K562 (cell line): ENCODE results near the gene ALDH6A1. TPM values are rescaled to one million over a fixed set of nuclear protein-coding genes. Genes with fewer than 3 reads are reported as not detected.

Source experiments
- ESRRA ChIP-seq: fragments of 450-650 bp; IDR thresholded peaks from 2 replicates; pipeline ENCODE4 v1.6.1; 2014; ENCODE audit warnings: low read depth, mild to moderate bottlenecking, moderate library complexity, borderline replicate concordance
- ZNF121 ChIP-seq: sonication (generic); formaldehyde crosslinking; conservative IDR thresholded peaks from 2 replicates; pipeline ENCODE4 v1.8.0; 2022; ENCODE audit warnings: missing genetic modification reagents
- polyA plus RNA-seq, 8 experiments: library from polyadenylated mRNA; depleted of rRNA in 4 of 8; stranded (reverse) in 5 of 8; unstranded in 3 of 8; fragments of >200 nt; fragmentation: Nextera tagmentation in 2 of 8; fragmentation: Illumina TruSeq in 1 of 8; extraction: Ambion mirVana in 2 of 8; extraction: Trizol in 1 of 8; gene quantifications; 2 replicates each; pipeline versions ENCODE4 v1.2.1 to v1.2.3, GENCODE V29; 2011 to 2014; ENCODE audit warnings: inconsistent platforms in 1 of 8, missing spikeins in 1 of 8
- total RNA-seq, 7 experiments: library from RNA; depleted of rRNA in 6 of 7; stranded (reverse); fragments of >200 nt in 6 of 7; fragmentation: Illumina TruSeq in 2 of 7; extraction: Trizol in 2 of 7; gene quantifications; 2 replicates each; pipeline versions ENCODE4 v1.2.1 to v1.2.3, GENCODE V29; 2011 to 2021; ENCODE audit warnings: low replicate concordance in 1 of 7
- TF ChIP-seq, protein P1 (sequence below): sonication (generic); formaldehyde crosslinking; IDR thresholded peaks from 2 replicates; pipeline ENCODE4 v1.8.0; 2023; ENCODE audit warnings: missing genetic modification reagents, mild to moderate bottlenecking, borderline replicate concordance
- TF ChIP-seq, protein P2 (sequence below): sonication (generic); formaldehyde crosslinking; IDR thresholded peaks from 2 replicates; pipeline ENCODE4 v1.8.0; 2023; ENCODE audit warnings: mild to moderate bottlenecking, missing genetic modification reagents

Gene ALDH6A1
- total and polyA plus RNA-seq, 9 of the 15 experiments (the other 6 are each of a cell fraction or from before 2014, with no cell fraction given), result 3.1 to 11.5 (median 4.6) TPM

DNA sequence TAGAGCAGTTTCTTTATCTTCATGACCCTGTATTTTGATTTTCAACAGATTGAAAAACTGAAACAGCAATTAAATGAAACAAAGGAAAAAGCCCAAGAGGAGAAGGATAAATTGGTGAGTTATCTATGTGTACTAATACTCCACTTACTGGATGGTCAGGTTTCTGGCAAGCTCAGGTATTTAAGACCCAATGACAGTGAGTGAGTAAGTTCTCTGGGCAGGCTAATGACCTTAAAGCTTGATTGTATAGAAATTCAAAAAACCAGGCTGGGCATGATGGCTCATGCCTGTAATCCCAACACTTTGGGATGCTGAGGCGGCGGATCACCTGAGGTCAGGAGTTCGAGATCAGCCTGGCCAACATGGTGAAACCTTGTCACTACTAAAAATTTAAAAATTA is 55.1 kb downstream of the ALDH6A1 start (continued):
- TF ChIP-seq, protein P1, sequence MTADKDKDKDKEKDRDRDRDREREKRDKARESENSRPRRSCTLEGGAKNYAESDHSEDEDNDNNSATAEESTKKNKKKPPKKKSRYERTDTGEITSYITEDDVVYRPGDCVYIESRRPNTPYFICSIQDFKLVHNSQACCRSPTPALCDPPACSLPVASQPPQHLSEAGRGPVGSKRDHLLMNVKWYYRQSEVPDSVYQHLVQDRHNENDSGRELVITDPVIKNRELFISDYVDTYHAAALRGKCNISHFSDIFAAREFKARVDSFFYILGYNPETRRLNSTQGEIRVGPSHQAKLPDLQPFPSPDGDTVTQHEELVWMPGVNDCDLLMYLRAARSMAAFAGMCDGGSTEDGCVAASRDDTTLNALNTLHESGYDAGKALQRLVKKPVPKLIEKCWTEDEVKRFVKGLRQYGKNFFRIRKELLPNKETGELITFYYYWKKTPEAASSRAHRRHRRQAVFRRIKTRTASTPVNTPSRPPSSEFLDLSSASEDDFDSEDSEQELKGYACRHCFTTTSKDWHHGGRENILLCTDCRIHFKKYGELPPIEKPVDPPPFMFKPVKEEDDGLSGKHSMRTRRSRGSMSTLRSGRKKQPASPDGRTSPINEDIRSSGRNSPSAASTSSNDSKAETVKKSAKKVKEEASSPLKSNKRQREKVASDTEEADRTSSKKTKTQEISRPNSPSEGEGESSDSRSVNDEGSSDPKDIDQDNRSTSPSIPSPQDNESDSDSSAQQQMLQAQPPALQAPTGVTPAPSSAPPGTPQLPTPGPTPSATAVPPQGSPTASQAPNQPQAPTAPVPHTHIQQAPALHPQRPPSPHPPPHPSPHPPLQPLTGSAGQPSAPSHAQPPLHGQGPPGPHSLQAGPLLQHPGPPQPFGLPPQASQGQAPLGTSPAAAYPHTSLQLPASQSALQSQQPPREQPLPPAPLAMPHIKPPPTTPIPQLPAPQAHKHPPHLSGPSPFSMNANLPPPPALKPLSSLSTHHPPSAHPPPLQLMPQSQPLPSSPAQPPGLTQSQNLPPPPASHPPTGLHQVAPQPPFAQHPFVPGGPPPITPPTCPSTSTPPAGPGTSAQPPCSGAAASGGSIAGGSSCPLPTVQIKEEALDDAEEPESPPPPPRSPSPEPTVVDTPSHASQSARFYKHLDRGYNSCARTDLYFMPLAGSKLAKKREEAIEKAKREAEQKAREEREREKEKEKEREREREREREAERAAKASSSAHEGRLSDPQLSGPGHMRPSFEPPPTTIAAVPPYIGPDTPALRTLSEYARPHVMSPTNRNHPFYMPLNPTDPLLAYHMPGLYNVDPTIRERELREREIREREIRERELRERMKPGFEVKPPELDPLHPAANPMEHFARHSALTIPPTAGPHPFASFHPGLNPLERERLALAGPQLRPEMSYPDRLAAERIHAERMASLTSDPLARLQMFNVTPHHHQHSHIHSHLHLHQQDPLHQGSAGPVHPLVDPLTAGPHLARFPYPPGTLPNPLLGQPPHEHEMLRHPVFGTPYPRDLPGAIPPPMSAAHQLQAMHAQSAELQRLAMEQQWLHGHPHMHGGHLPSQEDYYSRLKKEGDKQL, result no peak
- TF ChIP-seq ZNF121 (CRISPR knock-in tag) (no peak), ESRRA (no peak)
- TF ChIP-seq, protein P2, sequence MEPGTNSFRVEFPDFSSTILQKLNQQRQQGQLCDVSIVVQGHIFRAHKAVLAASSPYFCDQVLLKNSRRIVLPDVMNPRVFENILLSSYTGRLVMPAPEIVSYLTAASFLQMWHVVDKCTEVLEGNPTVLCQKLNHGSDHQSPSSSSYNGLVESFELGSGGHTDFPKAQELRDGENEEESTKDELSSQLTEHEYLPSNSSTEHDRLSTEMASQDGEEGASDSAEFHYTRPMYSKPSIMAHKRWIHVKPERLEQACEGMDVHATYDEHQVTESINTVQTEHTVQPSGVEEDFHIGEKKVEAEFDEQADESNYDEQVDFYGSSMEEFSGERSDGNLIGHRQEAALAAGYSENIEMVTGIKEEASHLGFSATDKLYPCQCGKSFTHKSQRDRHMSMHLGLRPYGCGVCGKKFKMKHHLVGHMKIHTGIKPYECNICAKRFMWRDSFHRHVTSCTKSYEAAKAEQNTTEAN, result no peak
